GM19043 (cell line): ENCODE data around the gene KIRREL3.

Experiments
- ATAC-seq: cut with Tn5 transposase; IDR thresholded peaks from one replicate; pipeline ENCODE4 v1.9.1; 2021; ENCODE audit warnings: low read depth; ENCODE audit not compliant: unreplicated experiment

Gene KIRREL3

DNA sequence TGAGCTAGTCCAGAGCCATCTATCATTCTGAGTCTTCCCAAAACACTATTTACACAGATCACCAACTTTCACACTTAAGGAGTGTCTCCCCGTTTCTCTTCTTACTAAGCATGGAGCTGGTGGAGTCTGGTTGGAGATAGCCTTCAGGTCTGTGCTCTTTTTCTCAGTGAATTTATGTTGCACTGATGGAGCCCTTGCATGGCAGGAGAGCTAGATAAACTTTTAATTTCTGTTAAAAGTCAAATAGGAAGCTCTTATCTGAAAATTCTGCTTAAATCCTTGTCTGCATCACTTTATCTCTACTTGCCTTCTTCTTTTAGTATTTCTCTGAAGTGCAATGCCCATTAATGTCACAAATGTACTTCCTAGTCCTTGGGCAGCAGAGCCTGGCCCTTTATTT, 581.7 kb downstream of the KIRREL3 start:
- ATAC-seq: no peak

DNA sequence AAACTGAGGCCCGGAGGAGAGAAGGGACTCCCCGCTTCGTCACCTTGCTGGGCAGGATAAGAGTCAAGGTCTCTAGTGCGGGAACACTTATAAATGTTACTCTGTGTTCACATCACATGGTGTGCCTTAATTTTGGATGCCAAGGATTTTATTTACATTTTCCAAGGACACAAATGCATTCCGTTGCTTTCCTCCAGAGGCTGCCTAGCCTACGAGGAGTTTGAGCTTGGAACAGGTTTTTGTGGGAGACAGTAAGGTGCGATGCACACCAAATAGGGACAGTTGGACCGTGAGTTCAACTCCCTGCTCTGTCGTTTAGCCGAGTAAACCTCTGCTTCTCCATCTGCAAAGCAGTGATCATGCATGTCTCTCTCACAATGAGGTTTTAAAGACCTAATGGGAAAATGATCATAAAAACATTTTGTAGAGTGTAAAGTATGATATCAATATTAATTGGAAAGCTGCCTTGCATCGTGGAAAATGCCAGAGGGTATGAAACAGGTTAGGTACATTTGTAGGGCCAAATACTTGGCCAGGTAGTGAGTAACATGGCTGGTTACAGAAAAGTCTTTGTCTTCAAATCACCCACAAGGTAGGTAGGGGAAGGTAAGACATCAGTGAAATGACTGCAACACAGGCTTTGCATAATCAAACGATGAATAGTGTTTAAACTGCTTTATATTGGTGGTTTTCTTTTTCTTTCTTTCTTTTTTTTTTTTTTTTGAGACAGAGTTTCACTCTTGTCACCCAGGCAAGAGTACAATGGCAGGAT, 583.3 kb downstream of the KIRREL3 start:
- no peak for ATAC-seq

DNA sequence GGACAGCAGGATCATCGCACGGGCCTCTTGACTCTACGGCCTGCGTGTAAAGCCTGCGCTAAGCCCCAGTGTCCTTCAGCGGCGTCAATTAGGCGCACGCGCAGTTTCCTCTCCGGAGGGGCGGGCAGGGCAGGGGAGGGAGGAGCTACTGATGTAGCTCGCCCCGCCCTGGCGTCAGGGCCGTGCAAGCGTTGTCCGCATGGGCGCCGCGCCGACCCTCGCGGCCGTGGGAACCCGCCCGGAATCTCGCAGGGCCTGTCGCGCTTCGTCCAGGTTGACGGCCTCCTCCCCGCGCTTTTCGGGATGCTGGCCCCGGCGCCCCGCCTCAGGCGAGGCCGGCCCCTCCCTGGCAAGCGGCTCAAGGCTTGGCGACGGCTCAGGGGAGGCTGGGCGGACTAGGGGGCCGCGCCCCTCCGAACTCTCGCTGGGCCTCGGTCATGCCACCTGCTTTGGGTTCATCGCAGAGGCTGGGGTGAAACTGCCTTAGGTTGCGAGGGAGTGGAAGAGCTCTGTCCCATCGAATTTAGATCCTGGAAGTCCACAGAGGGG, 584.0 kb downstream of the KIRREL3 start:
- ATAC-seq: peak; percentile 65

DNA sequence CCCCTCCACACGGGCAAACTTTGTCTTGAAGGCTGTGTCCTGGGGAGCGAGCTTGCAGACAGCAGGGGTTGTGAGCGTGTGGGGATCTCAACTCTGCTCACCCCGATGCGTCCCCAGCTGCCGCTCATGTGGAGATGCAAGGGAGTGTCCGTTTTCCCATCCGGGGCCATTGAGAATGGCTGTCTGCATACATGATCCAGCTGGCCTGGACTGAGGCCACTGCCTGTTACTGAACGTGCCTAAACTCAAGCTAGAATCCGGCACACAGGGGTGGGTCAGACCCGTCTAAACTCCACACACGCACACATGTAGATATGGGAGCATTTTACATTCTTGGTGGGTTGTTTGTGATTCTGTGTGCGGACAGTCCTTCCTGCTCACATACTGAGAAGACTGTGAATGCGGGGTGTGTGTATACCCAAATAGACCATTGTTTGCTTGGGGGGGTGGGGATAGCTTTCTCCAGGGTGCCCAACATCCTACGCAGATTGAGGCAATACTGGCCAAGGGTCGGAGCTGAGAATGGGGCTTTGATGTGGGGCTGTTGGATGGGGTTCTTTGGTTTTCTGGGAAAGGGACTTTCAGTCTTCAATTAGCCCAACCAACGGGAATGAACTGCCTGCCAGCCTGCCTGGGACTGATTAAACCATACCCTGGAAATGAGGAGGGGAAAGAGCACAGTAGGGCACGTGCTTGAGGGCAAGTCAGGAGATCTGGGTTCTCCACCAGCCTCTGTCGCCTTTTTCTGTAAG, 584.7 kb downstream of the KIRREL3 start:
- no peak for ATAC-seq

DNA sequence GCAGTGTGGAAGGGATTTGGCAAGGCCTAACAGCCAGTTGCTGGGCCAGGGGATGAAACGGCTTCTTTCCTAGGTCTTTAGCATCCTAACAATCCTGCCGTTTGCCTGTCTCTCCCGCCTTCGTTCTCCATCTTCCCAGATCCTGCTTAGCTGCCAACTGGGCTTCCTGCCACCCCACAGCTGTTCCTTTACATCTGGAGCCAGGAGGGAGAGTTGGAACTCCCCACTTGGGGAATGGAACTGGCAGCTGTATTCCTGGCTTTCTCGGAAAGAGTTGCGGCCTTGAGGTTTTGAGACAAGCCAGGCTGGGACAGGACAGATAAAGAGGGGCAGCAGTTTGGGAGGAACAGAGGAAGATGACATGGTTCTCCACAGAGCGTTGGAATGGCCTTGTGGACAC, 585.4 kb downstream of the KIRREL3 start:
- ATAC-seq: no peak

DNA sequence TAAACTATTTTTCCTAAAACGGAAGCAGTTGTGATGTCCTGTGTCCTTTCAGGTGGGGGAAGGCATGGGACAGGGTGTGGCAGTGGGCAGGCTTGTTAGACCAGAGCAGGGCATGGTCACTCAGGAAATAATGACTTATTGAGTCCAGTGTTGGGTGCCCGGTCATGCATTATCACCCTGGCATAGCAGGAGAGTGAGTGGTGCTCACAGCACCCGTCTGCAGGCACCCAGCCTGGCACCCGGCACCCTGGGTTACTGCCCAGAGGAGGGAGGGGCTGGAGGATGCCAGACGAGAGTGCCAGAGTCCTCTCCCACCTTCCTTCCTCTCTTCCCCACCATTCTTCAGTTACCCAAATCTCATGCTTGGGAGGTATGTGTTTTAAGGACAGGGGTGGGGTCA, 586.0 kb downstream of the KIRREL3 start:
- ATAC-seq: no peak

DNA sequence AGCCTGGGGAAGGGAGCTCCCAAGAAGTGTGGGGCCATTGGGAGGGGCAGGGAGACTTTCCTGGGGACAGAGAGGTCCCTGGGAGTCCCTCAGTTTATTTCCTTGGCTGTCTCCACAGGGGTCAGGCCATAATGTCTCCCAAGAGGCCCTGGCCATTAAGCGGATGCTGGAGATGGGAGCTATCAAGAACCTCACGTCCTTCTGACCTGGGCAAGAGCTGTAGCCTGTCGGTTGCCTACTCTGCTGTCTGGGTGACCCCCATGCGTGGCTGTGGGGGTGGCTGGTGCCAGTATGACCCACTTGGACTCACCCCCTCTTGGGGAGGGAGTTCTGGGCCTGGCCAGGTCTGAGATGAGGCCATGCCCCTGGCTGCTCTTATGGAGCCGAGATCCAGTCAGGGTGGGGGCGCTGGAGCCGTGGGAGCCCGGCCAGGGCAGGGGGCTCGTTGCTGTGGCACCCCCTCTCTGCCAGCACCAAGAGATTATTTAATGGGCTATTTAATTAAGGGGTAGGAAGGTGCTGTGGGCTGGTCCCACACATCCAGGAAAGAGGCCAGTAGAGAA, 586.6 kb downstream of the KIRREL3 start:
- no peak for ATAC-seq

DNA sequence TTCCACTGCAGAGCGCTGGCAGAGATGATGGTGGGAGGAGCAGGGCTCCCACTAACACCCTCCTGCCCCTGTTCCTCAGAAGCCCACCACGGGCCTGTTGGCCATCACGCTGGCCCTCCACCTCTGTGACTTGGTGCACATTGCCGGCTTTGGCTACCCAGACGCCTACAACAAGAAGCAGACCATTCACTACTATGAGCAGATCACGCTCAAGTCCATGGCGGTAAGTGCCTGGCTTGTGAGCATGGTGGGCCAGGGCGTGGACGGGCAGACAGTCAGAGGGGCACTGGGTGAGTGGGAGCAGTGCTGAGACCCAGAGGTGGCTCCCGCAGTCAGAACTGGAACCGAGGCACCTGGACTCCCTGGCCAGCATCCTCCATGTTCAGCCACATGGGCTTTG, 587.1 kb downstream of the KIRREL3 start:
- no peak for ATAC-seq

DNA sequence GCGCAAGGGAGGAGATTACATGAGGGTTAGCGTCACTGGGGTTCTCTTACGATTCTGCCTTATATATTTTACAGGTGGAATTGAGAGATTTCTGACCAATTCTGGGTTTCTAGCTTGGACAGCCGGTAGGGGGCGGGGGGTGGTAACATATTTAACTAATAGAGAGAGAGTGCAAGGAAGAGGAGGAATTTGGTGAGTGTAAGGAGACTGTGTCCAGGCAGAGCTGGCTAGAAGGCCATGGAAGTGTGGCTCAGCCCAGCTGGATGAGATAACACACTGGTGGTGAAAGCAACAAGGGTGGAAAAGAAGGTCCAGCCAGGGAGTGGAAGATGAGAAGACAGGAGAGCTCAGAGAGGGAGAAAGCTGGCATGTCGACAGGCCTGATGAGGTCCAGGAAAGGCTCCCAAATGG, 588.6 kb downstream of the KIRREL3 start:
- ATAC-seq: no peak

DNA sequence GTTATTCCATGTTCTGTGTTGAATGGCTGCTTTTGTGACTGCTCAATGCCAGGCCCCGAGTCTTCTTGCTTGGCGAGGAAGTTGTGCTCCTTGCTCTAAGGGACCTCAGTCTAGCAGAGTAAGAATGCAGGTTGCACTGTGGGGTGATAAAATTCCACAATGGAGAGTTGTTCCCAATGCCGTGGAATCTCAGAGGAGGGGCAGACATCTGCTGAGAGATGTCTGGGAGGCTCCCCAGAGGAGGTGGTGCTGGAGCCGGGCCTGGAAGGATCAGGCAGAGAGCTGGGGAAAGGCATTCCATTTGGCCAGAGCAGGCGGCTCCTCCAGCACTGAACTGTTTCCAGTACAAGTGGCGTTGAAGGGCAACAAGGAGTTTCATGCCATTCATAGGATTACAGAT, 589.9 kb downstream of the KIRREL3 start:
- no peak for ATAC-seq

DNA sequence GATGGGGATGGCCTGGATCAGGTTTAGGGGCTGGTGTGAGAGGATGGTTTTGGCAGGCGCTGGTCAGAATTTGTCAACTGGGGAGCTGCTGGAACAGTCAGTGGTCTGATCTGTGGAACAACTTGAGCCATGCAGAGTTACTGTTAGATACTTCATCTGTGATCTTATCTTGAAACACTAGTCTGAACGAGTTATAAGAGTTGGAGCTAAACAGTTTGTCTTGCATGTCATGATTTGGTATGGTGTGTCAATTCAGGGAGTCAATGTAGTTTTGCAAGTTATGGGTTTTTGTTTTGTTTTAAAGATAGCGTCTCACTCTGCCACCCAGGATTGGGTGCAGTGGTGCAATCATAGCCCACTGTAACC, 591.0 kb downstream of the KIRREL3 start:
- ATAC-seq: no peak

DNA sequence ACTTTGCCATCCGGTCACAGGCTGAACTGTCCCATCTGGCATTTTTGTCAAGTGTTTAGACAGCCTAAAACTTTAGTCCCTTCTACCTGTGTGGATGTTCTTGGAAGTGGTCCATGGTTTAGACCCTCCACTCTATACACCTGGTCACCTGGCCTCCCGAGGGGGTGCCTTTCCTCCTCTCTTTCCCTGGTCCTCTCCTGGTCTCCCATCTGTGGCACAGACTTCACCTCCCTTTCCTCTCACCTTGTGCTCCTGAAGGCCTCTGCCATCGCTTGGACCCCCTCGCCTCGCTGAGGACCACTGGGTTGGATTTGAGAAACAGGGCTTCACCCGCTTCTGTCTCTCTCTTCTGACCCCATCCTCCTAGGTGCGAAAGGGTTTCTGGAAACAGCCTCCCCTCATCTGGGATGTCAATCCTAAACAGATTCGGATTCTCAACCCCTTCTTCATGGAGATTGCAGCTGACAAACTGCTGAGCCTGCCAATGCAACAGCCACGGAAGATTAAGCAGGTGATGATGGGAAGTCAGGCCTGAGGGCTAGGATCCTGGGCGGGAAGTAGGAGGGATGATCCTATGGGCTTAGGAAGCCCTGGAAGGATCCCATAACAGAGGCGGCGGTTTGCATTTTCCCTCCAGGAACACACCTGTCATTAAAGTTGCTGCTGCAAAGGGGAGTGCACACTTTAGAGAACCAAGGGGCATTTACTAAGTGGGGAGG, 591.5 kb downstream of the KIRREL3 start:
- no peak for ATAC-seq

DNA sequence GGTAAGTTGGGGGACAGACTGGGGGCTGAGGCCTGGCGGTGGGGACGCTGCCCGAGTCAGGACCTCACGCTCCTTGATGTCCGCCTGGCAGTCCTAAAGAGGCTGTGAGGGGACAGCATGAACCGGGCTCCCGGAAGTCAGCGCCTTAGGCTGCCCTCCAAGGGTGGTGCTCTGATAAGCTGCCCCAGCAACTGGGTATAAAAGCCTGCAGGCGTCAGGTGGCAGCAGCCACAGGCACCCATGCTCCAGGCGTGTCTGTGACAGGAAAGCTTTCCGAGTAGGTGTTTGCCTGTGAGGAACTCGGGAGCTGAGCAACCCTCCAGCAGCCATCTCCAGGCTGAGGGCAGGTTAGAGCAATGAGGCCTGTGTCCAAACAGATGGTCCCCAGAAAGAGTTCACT, 592.1 kb downstream of the KIRREL3 start:
- ATAC-seq: no peak

DNA sequence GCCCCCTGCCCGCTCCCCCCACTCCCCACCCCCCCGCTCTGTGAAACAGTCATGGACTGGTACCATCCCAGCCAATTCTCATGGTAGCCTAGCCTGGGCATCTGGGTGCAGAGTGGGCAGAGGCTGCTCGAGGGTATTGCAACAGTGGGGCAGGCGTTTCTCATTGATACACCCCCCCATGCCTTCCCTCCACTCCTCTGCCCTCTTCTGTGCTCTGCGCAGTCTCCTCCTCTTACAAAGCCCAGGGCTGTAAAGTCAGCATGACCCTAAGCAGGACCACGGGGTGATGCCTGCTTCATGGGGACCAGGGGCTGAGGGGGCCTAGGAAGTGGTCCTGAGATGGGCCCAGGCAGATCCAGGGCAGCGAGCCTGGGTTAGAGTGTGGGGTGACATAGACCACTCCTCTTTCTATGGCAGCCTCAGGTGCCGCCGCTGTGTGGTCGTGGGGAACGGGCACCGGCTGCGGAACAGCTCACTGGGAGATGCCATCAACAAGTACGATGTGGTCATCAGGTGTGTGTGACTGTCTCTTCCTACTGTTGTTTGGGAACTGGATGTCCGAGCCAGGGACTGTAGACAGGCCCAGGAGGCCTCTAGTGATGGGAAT, 592.8 kb downstream of the KIRREL3 start:
- ATAC-seq: no peak

DNA sequence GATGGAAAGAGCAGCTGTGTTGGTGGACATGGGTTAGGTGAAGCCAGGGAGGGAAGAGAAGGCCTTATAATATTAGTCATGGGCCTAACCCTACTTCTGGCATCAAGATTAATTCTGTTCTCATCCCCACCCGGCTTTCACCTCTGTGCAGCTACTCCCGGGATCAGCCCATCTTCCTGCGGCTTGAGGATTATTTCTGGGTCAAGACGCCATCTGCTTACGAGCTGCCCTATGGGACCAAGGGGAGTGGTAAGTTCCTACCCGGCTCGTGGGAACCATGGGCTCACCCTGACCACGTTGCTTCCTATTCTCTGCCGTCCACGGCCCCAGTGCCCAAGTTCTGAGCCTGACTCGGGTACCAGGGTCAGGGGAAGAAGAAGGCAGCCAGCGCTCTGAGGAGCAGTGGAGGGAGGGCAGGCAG, 593.5 kb downstream of the KIRREL3 start:
- no peak for ATAC-seq

DNA sequence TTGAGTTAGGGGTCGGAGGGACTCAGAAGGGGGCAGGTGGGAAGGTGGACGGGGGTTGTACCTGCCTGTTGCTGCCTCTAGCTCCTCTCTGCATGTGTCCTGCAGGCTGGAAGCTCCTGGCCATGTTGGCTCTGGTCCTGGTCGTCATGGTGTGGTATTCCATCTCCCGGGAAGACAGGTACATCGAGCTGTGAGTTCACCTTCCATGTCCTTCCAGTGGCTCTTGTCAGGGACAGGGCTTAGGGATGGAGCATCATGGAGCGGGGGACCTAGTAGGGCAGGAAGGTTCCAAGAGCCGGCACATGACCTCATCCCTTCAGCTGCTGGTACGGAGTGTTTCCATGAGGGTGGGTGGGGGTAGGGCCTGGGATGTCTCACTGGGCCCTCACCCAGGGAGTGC, 594.2 kb downstream of the KIRREL3 start:
- no peak for ATAC-seq

DNA sequence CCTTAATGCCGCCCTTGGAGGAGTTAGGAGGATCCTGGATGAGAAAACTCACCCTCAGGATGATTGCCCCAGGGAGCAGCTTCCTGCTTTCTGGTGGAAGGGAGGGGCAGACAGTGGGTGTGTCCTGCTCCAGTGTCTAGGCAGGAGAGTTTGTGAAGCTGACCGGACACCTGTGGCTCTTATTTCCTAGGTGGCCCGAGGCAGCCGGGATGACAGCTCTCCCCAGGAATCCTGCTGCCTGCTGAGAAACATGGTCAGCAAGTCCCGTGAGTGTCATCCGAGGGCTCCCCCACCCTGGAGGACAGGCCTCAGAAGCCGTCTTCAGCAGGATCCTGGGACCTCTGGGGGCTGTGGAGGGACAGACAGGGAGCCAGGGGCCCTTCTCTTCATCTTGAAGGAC, 594.7 kb downstream of the KIRREL3 start:
- ATAC-seq: no peak

DNA sequence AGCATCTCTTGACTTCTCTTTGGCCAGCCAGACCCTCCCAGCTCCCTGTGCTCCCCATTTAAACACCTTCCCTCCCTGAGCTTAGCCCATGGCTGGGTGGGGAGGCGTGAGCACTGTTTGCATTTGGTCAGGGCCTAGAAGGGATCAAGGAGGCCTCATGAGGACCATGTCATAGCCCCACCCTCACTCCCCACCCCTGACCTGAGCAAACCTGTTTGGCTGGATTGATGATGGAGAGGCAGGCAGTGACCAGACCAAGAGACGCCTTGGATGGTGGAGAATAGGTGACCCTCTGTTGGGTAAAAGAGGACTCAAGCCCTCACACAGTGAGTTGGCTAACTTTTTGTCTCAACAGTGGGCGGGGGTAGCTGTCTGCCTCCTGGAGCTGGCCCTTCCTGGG, 595.2 kb downstream of the KIRREL3 start:
- no peak for ATAC-seq

DNA sequence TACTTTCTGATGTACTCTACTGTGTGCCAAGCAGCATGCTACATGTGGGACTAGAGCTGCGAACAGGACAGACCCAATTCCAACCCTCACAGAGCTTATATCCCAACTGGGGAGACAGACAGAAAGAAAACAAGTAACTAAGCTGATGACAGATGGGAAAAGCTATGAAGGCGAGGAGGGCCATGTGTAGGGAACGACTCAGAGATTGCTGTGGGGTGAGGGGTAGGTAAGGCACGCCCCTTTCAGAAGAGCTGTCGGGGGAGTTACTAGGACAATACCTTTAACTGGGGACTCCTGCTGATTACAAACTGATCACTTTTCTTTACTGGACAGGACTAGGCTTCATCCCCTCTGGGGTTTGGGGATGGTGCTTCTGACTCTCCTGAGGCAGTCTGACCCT, 596.2 kb downstream of the KIRREL3 start:
- ATAC-seq: no peak

DNA sequence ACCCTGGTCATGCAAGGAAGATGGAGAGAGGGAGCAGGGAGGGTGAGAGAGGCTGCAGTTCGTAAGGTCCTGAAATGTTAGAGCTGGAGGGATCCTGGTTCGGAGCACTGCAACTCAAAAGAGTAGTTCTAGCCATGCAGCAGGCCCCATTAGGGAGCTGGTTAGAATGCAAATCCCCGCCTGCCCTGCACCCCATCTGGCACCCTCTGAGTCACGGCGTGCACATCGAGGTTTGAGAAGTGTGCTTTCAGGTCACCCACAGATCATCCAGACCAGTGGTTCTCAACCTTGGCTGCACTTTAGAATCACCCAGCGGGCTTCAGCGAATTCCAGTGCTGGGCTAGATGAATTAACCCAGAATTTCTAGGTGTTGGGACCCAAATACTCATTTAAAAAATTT, 596.9 kb downstream of the KIRREL3 start:
- ATAC-seq: peak; percentile 96
